GM13977 (cell line): ENCODE results near the gene PRSS57.
A peak's percentile ranks its signal among the peaks of the same experiment; 100 is the strongest.

ENCODE experiments used
- DNase-seq: peaks from one replicate; pipeline ENCODE4 v3.0.0; 2012; ENCODE audit warnings: low spot score
- CTCF ChIP-seq: IDR thresholded peaks from 2 replicates; pipeline ENCODE4 v1.5.1; 2012; ENCODE audit warnings: mild to moderate bottlenecking, control low read depth; ENCODE audit not compliant: insufficient read depth; ENCODE audit errors: extremely low read depth, missing control alignments
- in situ Hi-C: fragments of 300-500 bp; cut with MboI; formaldehyde crosslinking; loops from one replicate; pipeline ENCODE4 v1.12.0; 2022; ENCODE audit warnings: low sequenced_read_pairs, low pct_unique_long_range_greater_than_20kb, mixed read lengths, inconsistent platforms; ENCODE audit not compliant: unreplicated experiment

Gene PRSS57

GRCh38 chr19:738509-739128 lies 43.4 kb upstream of the PRSS57 start:
- TF ChIP-seq CTCF = no peak
- DNase-seq = no peak
- in situ Hi-C loops = loop anchor here (25.0 kb wide), 1 partner anchor 151 kb away; the partner anchor contains the start of gene HCN2

GRCh38 chr19:737591-738093 lies 42.4 kb upstream of the PRSS57 start:
- in situ Hi-C loops = loop anchor here (25.0 kb wide), 1 partner anchor 150 kb away; the partner anchor contains the start of gene HCN2
- TF ChIP-seq CTCF = peak; percentile 67
- peak; percentile 88 for DNase-seq

- TF ChIP-seq CTCF = no peak
- DNase-seq = no peak
- in situ Hi-C loops = loop anchor here (25.0 kb wide), 1 partner anchor 149 kb away; the partner anchor contains the start of gene HCN2
These were observed 40.9 kb upstream of the PRSS57 start for GRCh38 chr19:736125-736524.

GRCh38 chr19:734716-735115 lies 39.5 kb upstream of the PRSS57 start:
- no peak for TF ChIP-seq CTCF
- in situ Hi-C loops = loop anchor here (25.0 kb wide), 1 partner anchor 147 kb away; the partner anchor contains the start of gene HCN2
- DNase-seq = no peak

GRCh38 chr19:732148-733069 lies 37.2 kb upstream of the PRSS57 start:
- no peak for TF ChIP-seq CTCF
- in situ Hi-C loops = loop anchor here (25.0 kb wide), 1 partner anchor 145 kb away; the partner anchor contains the start of gene HCN2
- no peak for DNase-seq

GRCh38 chr19:731000-731399 lies 35.7 kb upstream of the PRSS57 start:
- in situ Hi-C loops = loop anchor here (25.0 kb wide), 1 partner anchor 144 kb away; the partner anchor contains the start of gene HCN2
- no peak for DNase-seq
- TF ChIP-seq CTCF = no peak
